Measurements from ENCODE around the gene FKBP8.

FKBP8 gene

DNA sequence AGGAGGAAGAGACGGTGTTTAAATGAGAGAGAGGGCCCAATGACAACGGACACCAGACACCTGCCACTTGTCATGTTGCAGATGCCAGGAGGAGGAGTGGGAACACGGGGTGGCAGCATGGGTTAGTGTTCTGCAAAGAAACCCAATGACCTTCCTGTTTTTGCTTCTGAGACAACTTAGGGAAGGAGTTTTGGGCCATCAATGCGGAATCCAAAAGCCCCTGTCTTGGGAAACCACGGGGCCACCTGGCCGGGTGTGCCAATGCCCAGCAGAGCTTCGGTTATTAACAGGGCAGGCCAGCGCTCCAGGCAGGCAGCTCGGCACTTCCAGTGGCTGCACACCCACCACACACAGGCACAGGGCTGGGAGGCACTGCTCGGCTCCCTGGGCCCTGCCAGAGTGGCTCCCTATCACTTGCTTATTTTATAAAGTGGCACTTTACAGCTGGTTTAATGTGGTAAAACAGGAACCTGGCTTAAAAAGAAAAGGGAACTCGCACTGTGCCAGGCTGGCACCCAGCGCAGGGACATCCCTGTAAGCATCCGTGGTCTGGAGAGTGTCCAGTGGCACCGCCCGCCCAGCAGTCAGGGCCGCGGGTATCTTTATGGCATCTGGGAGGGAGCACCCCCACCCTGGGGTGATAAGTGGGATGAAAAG is 40.6 kb downstream of the FKBP8 start:
- H3K4me1 ChIP-seq (ENCODE audit: control insufficient read depth in 2 of 2, insufficient read depth in 1 of 2, low read depth in 1 of 2, low read length in 2 of 2), result peaks cover 2 to 5% of the 10 kb centered on the region in 2 donors
- no peak overlapping the region for H3K4me2 ChIP-seq (ENCODE audit: insufficient read depth, low read length, poor library complexity, severe bottlenecking)

DNA sequence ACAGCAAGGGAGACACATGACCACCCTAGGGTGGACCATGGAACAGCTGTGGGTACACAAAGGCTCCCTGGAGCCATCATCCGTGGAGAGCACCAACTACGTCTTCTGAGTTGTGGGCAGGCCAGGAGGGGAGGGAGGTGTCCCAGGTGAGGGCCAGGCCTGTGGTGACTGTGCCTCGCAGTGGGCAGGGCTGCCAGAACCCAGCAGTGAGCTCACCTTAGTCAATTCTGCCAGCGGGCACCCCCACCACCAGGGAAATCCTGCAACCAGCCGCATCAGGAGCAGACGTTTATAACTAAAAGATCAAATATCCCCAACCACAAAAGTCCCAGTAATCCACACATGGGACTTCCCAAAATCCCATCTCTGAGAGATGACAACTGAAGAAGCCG is 41.1 kb downstream of the FKBP8 start:
- H3K27ac ChIP-seq (replicated peaks; ENCODE audit: low read length), result no peak overlapping the region
- no peak overlapping the region for H3K4me2 ChIP-seq (ENCODE audit: insufficient read depth, low read length, poor library complexity, severe bottlenecking)
- H2BK12ac ChIP-seq (ENCODE audit: low read length), result no peak overlapping the region
- peaks cover 23% of the 10 kb centered on the region for H3K79me1 ChIP-seq (ENCODE audit: low read depth, low read length)
- H4K8ac ChIP-seq (ENCODE audit: low read depth, low read length), result no peak overlapping the region
- H3K27me3 ChIP-seq (ENCODE audit: control insufficient read depth in 3 of 3, insufficient read depth in 3 of 3, low read depth in 1 of 3, low read length in 3 of 3), result peaks cover 0 to 2% (median 0%) of the 10 kb centered on the region in 3 experiments
- H3K23ac ChIP-seq (ENCODE audit: low read depth, low read length, poor library complexity), result peak overlapping the region; percentile 49
- H3K4me1 ChIP-seq (ENCODE audit: control insufficient read depth in 2 of 2, insufficient read depth in 1 of 2, low read depth in 1 of 2, low read length in 2 of 2), result peaks cover 2 to 4% of the 10 kb centered on the region in 2 donors
- H2AFZ ChIP-seq (ENCODE audit: low read length), result no peak overlapping the region
- H3K18ac ChIP-seq (ENCODE audit: low read length), result no peak overlapping the region
- DNase-seq (ENCODE audit: low spot score), result no peak
- H2BK15ac ChIP-seq (ENCODE audit: low read length), result no peak overlapping the region
- no peak overlapping the region for H3K4me3 ChIP-seq (ENCODE audit: low read length in 2 of 2)
- H3K4ac ChIP-seq (ENCODE audit: low read length), result peak overlapping the region; percentile 59
- no peak overlapping the region for H2AK5ac ChIP-seq (ENCODE audit: low read depth, low read length)
- no peak overlapping the region for H3K14ac ChIP-seq (ENCODE audit: low read length)
- no peaks in the 10 kb centered on the region for H3K9me3 ChIP-seq (replicated peaks in 1 of 2; ENCODE audit: control insufficient read depth in 2 of 2, insufficient read depth in 1 of 2, low read depth in 1 of 2, low read length in 2 of 2)
- peak overlapping the region; percentile 63 for H3K9ac ChIP-seq (ENCODE audit: low read depth, low read length, poor library complexity)
- WGBS, 2 donors (ENCODE audit: extremely low coverage in 2 of 2, insufficient read length in 2 of 2, insufficient replicate concordance in 1 of 2), result no CpG with 5 or more reads among the region's 7 CpGs
- H3K36me3 ChIP-seq (replicated peaks in 1 of 2; ENCODE audit: control insufficient read depth in 2 of 2, insufficient read depth in 2 of 2, low read length in 2 of 2), result no peaks in the 10 kb centered on the region
- no peak overlapping the region for H4K91ac ChIP-seq (ENCODE audit: low read depth, low read length, poor library complexity)
- H2BK5ac ChIP-seq (ENCODE audit: low read length), result no peak overlapping the region
- H2BK120ac ChIP-seq (ENCODE audit: low read depth, low read length), result no peak overlapping the region

More for the DNA sequence above, 40.6 kb downstream of the FKBP8 start:
- Histone ChIP-seq H3K4ac (ENCODE audit: low read length) (no peak overlapping the region), H3K36me3 (replicated peaks in 1 of 2; ENCODE audit: control insufficient read depth in 2 of 2, insufficient read depth in 2 of 2, low read length in 2 of 2) (no peaks in the 10 kb centered on the region), H3K9ac (ENCODE audit: low read depth, low read length, poor library complexity) (no peak overlapping the region), H2AFZ (ENCODE audit: low read length) (no peak overlapping the region), H2BK5ac (ENCODE audit: low read length) (no peak overlapping the region), H3K4me3 (ENCODE audit: low read length in 2 of 2) (no peak overlapping the region), H2AK5ac (ENCODE audit: low read depth, low read length) (no peak overlapping the region), H2BK12ac (ENCODE audit: low read length) (no peak overlapping the region), H3K9me3 (replicated peaks in 1 of 2; ENCODE audit: control insufficient read depth in 2 of 2, insufficient read depth in 1 of 2, low read depth in 1 of 2, low read length in 2 of 2) (no peaks in the 10 kb centered on the region), H3K18ac (ENCODE audit: low read length) (no peak overlapping the region), H3K27ac (replicated peaks; ENCODE audit: low read length) (no peak overlapping the region), H3K27me3 (ENCODE audit: control insufficient read depth in 3 of 3, insufficient read depth in 3 of 3, low read depth in 1 of 3, low read length in 3 of 3) (peaks cover 0 to 2% (median 0%) of the 10 kb centered on the region in 3 experiments), H4K8ac (ENCODE audit: low read depth, low read length) (no peak overlapping the region), H3K23ac (ENCODE audit: low read depth, low read length, poor library complexity) (no peak overlapping the region), H3K14ac (ENCODE audit: low read length) (no peak overlapping the region), H2BK15ac (ENCODE audit: low read length) (no peak overlapping the region), H2BK120ac (ENCODE audit: low read depth, low read length) (no peak overlapping the region), H3K79me1 (ENCODE audit: low read depth, low read length) (peaks cover 23% of the 10 kb centered on the region), H4K91ac (ENCODE audit: low read depth, low read length, poor library complexity) (no peak overlapping the region)
- no peak for DNase-seq (ENCODE audit: low spot score)
- no CpG with 5 or more reads among the region's 17 CpGs for WGBS, 2 donors (ENCODE audit: extremely low coverage in 2 of 2, insufficient read length in 2 of 2, insufficient replicate concordance in 1 of 2)

DNA sequence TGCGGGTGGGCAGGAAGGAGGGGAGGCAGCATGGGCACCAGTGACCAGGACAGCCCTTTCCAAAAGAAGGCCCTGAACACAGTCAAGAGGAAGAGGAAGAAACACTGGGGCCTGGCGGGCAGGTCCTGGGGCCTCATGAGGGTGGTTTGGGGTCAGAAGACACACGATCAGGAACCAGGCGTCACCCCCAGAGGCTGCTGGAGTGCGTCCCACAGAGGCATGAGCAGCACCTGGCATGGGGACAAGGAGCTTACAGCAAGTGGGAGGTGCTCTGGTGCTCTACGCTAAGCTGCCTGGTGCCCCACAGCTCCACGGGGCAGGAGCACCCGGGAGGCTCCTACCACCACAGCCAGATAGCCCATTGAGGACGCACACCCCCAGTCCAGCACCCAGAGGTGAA is 41.5 kb downstream of the FKBP8 start:
- H2BK120ac ChIP-seq (ENCODE audit: low read depth, low read length), result no peak overlapping the region
- peaks cover 2 to 4% of the 10 kb centered on the region in 2 donors for H3K4me1 ChIP-seq (ENCODE audit: control insufficient read depth in 2 of 2, insufficient read depth in 1 of 2, low read depth in 1 of 2, low read length in 2 of 2)
- H3K9ac ChIP-seq (ENCODE audit: low read depth, low read length, poor library complexity), result peak overlapping the region; percentile 63
- H3K14ac ChIP-seq (ENCODE audit: low read length), result peak overlapping the region; percentile 75
- H3K23ac ChIP-seq (ENCODE audit: low read depth, low read length, poor library complexity), result peak overlapping the region; percentile 49
- H4K8ac ChIP-seq (ENCODE audit: low read depth, low read length), result no peak overlapping the region
- DNase-seq (ENCODE audit: low spot score), result no peak
- no peak overlapping the region for H2BK12ac ChIP-seq (ENCODE audit: low read length)
- H3K4me2 ChIP-seq (ENCODE audit: insufficient read depth, low read length, poor library complexity, severe bottlenecking), result no peak overlapping the region
- H3K79me1 ChIP-seq (ENCODE audit: low read depth, low read length), result peaks cover 19% of the 10 kb centered on the region
- H3K36me3 ChIP-seq (replicated peaks in 1 of 2; ENCODE audit: control insufficient read depth in 2 of 2, insufficient read depth in 2 of 2, low read length in 2 of 2), result no peaks in the 10 kb centered on the region
- H3K18ac ChIP-seq (ENCODE audit: low read length), result no peak overlapping the region
- no peak overlapping the region for H2BK15ac ChIP-seq (ENCODE audit: low read length)
- no peak overlapping the region for H2AFZ ChIP-seq (ENCODE audit: low read length)
- no peaks in the 10 kb centered on the region for H3K9me3 ChIP-seq (replicated peaks in 1 of 2; ENCODE audit: control insufficient read depth in 2 of 2, insufficient read depth in 1 of 2, low read depth in 1 of 2, low read length in 2 of 2)
- peaks cover 0 to 2% (median 0%) of the 10 kb centered on the region in 3 experiments for H3K27me3 ChIP-seq (ENCODE audit: control insufficient read depth in 3 of 3, insufficient read depth in 3 of 3, low read depth in 1 of 3, low read length in 3 of 3)
- no peak overlapping the region for H4K91ac ChIP-seq (ENCODE audit: low read depth, low read length, poor library complexity)
- H2AK5ac ChIP-seq (ENCODE audit: low read depth, low read length), result no peak overlapping the region
- H3K4ac ChIP-seq (ENCODE audit: low read length), result peak overlapping the region; percentile 59
- H3K4me3 ChIP-seq (ENCODE audit: low read length in 2 of 2), result no peak overlapping the region
- H3K27ac ChIP-seq (replicated peaks; ENCODE audit: low read length), result no peak overlapping the region
- WGBS, 2 donors (ENCODE audit: extremely low coverage in 2 of 2, insufficient read length in 2 of 2, insufficient replicate concordance in 1 of 2), result no CpG with 5 or more reads among the region's 9 CpGs
- no peak overlapping the region for H2BK5ac ChIP-seq (ENCODE audit: low read length)

DNA sequence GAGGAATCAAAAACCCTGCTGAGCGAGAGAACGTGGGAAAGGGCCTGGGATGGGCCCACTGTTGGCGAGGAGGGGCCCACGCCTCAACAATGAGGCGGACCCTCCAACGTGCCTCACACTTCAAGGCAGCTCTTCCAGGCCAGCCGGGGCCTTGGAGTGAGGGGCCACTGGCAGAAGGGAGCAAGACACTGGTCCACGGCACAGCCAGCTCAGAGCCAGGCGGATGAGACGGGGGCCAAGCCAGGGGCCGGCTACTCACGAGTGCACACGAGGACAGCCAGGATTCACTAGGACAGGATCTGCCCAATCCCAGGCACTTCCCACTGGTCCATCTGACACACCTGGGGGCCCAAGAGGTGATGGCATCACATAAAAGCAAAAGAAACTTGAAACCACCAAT is 42.0 kb downstream of the FKBP8 start:
- no peak overlapping the region for H3K23ac ChIP-seq (ENCODE audit: low read depth, low read length, poor library complexity)
- no peak overlapping the region for H3K14ac ChIP-seq (ENCODE audit: low read length)
- H2BK12ac ChIP-seq (ENCODE audit: low read length), result no peak overlapping the region
- peaks cover 2 to 4% of the 10 kb centered on the region in 2 donors for H3K4me1 ChIP-seq (ENCODE audit: control insufficient read depth in 2 of 2, insufficient read depth in 1 of 2, low read depth in 1 of 2, low read length in 2 of 2)
- H2AK5ac ChIP-seq (ENCODE audit: low read depth, low read length), result peak overlapping the region; percentile 33
- no peak overlapping the region for H3K4me2 ChIP-seq (ENCODE audit: insufficient read depth, low read length, poor library complexity, severe bottlenecking)
- no peak overlapping the region for H3K27ac ChIP-seq (replicated peaks; ENCODE audit: low read length)
- H2BK120ac ChIP-seq (ENCODE audit: low read depth, low read length), result no peak overlapping the region
- H3K27me3 ChIP-seq (ENCODE audit: control insufficient read depth in 3 of 3, insufficient read depth in 3 of 3, low read depth in 1 of 3, low read length in 3 of 3), result peaks cover 0 to 2% (median 0%) of the 10 kb centered on the region in 3 experiments
- no peak overlapping the region for H4K91ac ChIP-seq (ENCODE audit: low read depth, low read length, poor library complexity)
- H3K36me3 ChIP-seq (replicated peaks in 1 of 2; ENCODE audit: control insufficient read depth in 2 of 2, insufficient read depth in 2 of 2, low read length in 2 of 2), result no peaks in the 10 kb centered on the region
- H3K9me3 ChIP-seq (replicated peaks in 1 of 2; ENCODE audit: control insufficient read depth in 2 of 2, insufficient read depth in 1 of 2, low read depth in 1 of 2, low read length in 2 of 2), result no peaks in the 10 kb centered on the region
- no peak overlapping the region for H2AFZ ChIP-seq (ENCODE audit: low read length)
- H4K8ac ChIP-seq (ENCODE audit: low read depth, low read length), result no peak overlapping the region
- peaks cover 16% of the 10 kb centered on the region for H3K79me1 ChIP-seq (ENCODE audit: low read depth, low read length)
- H2BK15ac ChIP-seq (ENCODE audit: low read length), result no peak overlapping the region
- WGBS, 2 donors (ENCODE audit: extremely low coverage in 2 of 2, insufficient read length in 2 of 2, insufficient replicate concordance in 1 of 2), result no CpG with 5 or more reads among the region's 13 CpGs
- no peak for DNase-seq (ENCODE audit: low spot score)
- no peak overlapping the region for H3K18ac ChIP-seq (ENCODE audit: low read length)
- H3K9ac ChIP-seq (ENCODE audit: low read depth, low read length, poor library complexity), result no peak overlapping the region
- H3K4ac ChIP-seq (ENCODE audit: low read length), result no peak overlapping the region
- H3K4me3 ChIP-seq (ENCODE audit: low read length in 2 of 2), result no peak overlapping the region
- peak overlapping the region; percentile 16 for H2BK5ac ChIP-seq (ENCODE audit: low read length)
